CD4-positive, alpha-beta T cell treated with Interleukin-4 for 1 hour (primary cell): ENCODE data around the gene MMP21.
A peak's percentile ranks its signal among the peaks of the same experiment; 100 is the strongest.

Source experiments
- DNase-seq, 2 donors: peaks; one replicate each; pipeline ENCODE4 v3.0.0-alpha.2; 2020 to 2022

The MMP21 gene

GRCh38 chr10:125761961-125762360 lies 13.7 kb downstream of the MMP21 start:
- DNase-seq = no peak

- no peak for DNase-seq
Measured at GRCh38 chr10:125757742-125758141, 17.9 kb downstream of the MMP21 start.

DNA sequence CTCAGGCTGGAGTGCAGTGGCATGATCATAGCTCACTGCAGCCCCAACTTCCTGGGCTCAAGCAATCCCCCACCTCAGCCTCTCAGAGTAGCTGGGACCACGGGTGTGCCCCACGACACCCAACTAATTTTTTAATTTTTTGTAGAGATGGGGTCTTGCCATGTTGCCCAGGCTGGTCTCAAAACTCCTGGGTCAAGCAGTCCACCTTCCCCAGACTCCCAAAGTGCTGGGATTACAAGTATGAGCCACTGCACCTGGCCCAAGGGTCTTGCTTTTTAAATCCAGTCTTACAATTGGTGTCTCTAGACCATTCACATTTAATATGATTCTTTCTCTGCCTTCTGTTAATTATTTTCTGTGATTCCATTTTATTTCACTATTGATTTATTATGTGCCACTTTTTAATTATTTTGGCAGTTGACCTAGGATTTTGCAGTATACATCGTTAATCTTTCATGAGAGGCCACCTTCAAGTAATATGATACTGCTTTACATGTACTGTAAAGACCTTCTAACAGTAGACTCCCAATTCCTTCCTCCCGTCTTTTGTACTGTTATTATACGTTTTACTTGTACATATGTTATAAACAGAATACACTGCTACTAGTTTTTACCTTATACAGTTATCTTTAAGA lies 18.7 kb downstream of the MMP21 start:
- no peak for DNase-seq

DNA sequence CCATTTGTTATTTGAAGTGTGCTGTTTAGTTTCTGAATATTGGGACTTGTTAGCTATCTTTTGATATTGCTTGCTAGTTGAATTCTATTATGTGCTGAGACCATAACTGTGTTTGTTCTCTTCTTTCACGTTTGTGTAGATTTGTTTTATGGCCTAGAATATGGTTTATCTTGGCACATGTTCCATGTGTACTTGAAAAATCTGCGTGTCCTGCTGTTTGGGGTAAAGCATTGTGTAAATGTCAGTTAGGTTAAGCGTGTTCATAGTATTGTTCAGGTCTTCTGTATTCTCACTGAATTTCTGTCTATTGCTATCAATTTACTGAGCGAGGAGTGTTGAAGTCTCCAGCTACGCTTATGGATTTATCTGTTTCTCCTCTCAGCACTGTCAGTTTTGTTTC lies 19.4 kb downstream of the MMP21 start:
- DNase-seq = no peak

- DNase-seq = no peak
Measured at GRCh38 chr10:125747417-125747816, 28.2 kb downstream of the MMP21 start.

GRCh38 chr10:125744909-125745308 lies 30.7 kb downstream of the MMP21 start:
- no peak for DNase-seq

DNA sequence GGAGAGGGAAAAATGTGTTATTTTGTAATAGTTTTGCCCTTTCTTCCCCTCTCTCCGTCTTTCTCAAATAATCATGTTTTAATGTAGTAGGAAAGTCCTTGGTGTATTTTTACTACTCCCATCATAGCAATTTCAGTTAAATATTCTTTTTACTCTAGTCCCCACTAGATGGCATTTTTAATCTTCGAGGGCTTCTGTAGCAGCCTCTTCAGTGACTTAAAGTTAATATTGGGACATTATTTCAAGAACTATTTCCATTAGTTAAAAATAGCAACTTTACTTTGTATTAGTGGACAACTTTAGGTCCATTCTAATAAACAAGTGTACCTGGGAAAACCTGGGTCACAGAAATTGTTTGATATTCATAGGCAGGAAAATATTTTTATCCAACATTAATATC lies 33.2 kb downstream of the MMP21 start:
- no peak for DNase-seq

- DNase-seq = no peak
Measured at GRCh38 chr10:125739994-125740679, 35.5 kb downstream of the MMP21 start.

DNA sequence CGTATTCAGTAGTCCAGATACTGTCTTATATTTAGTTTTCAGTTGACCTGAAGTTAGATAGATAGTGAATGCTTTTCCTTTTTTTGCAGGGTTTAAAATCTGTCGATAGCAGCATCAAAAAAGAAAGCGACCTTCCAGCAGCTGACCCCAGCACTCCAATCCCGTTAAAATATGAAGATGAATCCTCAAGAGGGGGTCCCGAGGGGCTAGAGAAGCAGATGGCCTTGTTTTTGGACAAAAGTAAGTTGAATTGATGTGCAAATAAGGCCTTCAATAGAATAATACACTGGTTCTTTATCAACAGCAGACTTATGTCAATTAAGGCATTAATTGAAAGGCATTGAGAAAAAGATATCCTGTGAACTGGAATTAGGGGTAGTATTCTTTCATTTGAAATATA lies 37.4 kb downstream of the MMP21 start:
- DNase-seq = no peak

DNA sequence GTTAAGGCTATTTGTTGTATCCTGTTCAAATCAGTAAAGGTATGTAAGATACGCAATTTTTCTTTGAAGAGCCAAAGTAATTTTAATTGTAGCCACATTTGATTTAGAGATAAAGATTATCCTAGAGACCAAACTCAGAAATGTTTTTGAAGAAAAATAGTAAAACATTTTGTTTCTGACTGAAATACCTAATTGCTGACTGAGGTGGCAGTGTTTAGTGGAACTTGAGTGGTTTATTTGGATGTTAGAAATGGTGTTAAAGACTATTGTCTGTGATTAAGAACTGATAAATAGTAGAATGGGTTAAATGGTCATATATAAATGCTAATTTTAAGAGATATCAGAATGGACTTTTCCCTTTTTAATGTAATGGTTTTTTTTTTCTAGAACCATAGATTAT lies 40.8 kb downstream of the MMP21 start:
- no peak for DNase-seq

DNA sequence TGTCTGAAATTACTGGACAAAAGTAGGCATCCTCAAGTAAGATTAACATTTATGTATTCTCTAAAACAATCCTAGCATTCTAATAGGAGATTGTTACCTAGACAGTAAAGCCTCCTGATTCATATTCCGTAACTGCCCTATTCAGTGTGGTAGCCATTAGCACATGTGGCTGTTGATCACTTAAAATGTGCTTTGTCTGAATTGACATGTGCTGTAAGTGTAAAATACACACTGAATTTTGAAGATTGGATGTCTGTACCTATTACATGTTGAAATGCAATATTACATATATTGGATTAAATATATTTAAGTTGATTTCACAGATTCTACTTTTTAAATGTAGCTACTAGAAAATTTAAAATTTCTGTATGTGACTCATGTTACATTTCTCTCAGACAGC lies 41.5 kb downstream of the MMP21 start:
- no peak for DNase-seq

GRCh38 chr10:125727436-125727835 lies 48.2 kb downstream of the MMP21 start:
- no peak for DNase-seq

DNA sequence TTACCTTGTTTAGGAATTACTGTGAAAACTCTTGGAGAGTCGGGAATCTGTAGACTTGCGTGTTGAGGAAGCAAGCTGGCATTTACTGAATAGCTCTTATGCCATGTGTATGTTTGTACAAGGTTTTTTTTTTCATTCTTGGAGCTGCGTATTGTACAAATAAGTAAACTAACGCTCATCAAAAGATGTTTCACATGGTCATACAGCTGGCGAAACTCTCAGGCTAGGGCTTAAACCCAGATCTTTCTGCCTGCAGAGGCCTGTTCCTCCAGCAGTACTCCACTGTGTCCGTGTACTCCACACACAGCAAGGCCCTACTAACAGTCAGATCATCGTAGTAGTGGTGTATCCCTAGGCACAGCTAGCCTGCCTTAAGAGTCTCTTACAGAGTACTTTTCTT lies 48.7 kb downstream of the MMP21 start:
- no peak for DNase-seq

DNA sequence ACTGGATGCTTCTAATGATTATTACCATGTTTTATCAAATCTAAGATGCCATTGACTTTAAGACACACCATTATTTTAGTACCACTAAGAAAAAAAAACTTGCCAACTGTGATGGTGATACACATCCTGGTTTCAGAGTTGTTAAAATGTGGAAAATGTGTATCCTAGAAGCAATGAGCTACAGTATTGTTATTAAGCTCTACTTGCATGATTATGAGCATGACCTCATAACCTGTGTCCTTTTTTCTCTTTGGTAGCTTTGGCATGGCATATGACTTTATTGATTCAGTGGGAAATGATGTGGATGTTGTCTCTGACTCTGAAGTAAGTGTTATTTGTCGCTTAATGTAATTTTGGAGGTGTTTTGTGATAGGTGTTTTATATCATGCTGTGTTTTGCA lies 52.8 kb downstream of the MMP21 start:
- no peak for DNase-seq

DNA sequence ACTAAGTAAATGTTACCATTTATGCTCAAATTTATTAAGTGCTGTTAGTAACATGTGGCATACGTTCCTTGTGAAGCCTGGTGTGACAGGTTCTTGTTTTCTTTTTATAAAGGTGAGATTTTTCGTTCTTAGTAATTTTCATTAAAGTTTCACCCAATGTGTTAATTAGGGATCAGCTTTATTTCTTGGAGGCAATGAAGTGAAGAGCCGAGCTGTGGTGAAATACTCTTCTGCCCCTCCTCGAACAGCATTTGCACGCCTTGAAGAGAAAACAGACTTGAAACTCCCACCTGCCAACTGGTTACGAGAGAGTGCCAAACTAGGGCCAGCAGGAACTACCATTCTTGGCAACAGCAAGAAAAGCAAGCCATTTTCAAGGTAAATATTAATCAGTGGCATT lies 54.6 kb downstream of the MMP21 start:
- DNase-seq = no peak

GRCh38 chr10:125720002-125720382 lies 55.6 kb downstream of the MMP21 start:
- no peak for DNase-seq

DNA sequence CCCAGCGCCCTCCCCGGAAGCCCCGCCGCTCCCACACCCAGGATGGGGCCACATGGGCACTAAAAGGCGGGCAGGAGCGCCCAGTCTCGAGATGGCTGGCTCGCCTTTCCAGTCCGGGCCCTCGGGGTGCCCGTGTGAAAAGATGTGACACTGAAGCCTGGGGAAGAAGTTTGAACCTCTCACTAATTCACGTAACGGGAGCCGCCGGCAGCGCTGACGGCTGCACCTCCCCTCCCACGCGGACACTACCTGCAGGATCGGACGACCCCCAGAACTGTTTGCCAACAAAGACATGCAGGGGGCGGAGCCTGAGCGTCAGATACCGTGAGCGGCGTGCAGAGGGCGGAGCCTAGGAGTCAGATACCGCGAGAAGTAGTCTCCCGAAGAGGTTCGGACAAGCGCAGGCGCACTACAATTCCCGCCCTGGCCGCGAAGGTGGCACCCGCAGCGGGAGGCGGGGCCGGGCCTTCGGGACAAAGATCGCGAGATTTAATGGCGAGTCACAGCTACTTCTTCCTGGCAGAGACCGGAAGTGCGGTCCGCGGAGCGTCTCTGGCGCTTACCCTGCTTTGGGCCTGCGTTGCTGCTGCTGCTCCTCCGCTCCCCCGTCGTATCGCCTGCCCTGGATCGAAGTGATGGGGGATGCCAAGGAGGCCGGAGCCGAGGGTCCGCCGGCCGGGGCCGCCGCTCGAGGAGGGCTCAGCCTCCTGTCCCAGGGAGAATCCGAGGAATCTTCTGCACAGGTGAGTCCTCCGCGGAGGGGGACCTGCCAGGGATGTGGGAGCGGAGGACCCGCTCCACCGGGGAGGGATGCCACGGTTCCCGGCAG lies 56.2 kb downstream of the MMP21 start, which contains the start of gene EDRF1:
Gene EDRF1 (plus strand): TSS at position 537 of the 829 bp plus-strand sequence. CDS start 99 bp downstream, at position 636.
- peak; percentile 99 to 100 for DNase-seq
